AG08395 (cell line): ENCODE measurements around the gene LIPE.
"Not testable (repeated sequence)": the region's sequence is repeated elsewhere in the genome, so short reads cannot be mapped to it uniquely, and the experiment has no call there.

ENCODE experiments used
- DNase-seq: peaks from one replicate; pipeline ENCODE4 v3.0.0; 2012; ENCODE audit warnings: mixed read lengths, low spot score

Gene LIPE

GRCh38 chr19:42427313-42427712 is at the start of gene LIPE:
TSS of gene LIPE (minus strand) at chr19:42427388. CDS start at chr19:42427149, 239 bp downstream.
- DNase-seq = peak; percentile 20

- DNase-seq = no peak
Measured at GRCh38 chr19:42475366-42475765, 48.2 kb upstream of the LIPE start.

GRCh38 chr19:42474743-42475142 is 47.6 kb upstream of the LIPE start:
- DNase-seq = no peak

- DNase-seq = no peak
Measured at GRCh38 chr19:42473686-42474085, 46.5 kb upstream of the LIPE start.

GRCh38 chr19:42472402-42473147 is 45.4 kb upstream of the LIPE start:
- no peak for DNase-seq

GRCh38 chr19:42471554-42472249 is 44.5 kb upstream of the LIPE start:
- no peak for DNase-seq

GRCh38 chr19:42469311-42470235 is 42.4 kb upstream of the LIPE start:
- DNase-seq = no peak

GRCh38 chr19:42468273-42468796 is 41.1 kb upstream of the LIPE start:
- peak; percentile 90 for DNase-seq

- DNase-seq = no peak
Measured at GRCh38 chr19:42467183-42467760, 40.1 kb upstream of the LIPE start.

- no peak for DNase-seq
Measured at GRCh38 chr19:42466521-42467182, 39.5 kb upstream of the LIPE start.

- no peak for DNase-seq
Measured at GRCh38 chr19:42465827-42466280, 38.7 kb upstream of the LIPE start.

GRCh38 chr19:42461700-42462324 is 34.6 kb upstream of the LIPE start:
- DNase-seq = no peak

- not testable (repeated sequence) for DNase-seq
Measured at GRCh38 chr19:42461231-42461630, 34.0 kb upstream of the LIPE start.

GRCh38 chr19:42459926-42460325 is 32.7 kb upstream of the LIPE start:
- DNase-seq = no peak

- no peak for DNase-seq
Measured at GRCh38 chr19:42455621-42456081, 28.5 kb upstream of the LIPE start.

GRCh38 chr19:42455086-42455485 is 27.9 kb upstream of the LIPE start:
- DNase-seq = no peak

- no peak for DNase-seq
Measured at GRCh38 chr19:42452590-42452989, 25.4 kb upstream of the LIPE start.

- DNase-seq = peak; percentile 83
Measured at GRCh38 chr19:42450314-42450934, 23.2 kb upstream of the LIPE start.

GRCh38 chr19:42448306-42448705 is 21.1 kb upstream of the LIPE start:
- DNase-seq = not testable (repeated sequence)

GRCh38 chr19:42445948-42446347 is 18.8 kb upstream of the LIPE start:
- DNase-seq = no peak
